WTC11 (cell line): ENCODE measurements around the gene TUBA3E. TPM values are rescaled to one million over a fixed set of nuclear protein-coding genes. Genes with fewer than 3 reads are reported as not detected.
A peak's percentile ranks its signal among the peaks of the same experiment; 100 is the strongest.
"Not testable (repeated sequence)": the region's sequence is repeated elsewhere in the genome, so short reads cannot be mapped to it uniquely, and the experiment has no call there.

Source experiments
- ATAC-seq: fragments of 200-7000 bp; cut with Tn5 transposase; 2 replicates; pipeline ENCODE4 v1.10.0; 2021; ENCODE audit warnings: mild to moderate bottlenecking, moderate library complexity
- CTCF ChIA-PET: fragments of 300-600 bp; sonication (Branson Sonifier 250); formaldehyde crosslinking; loops from one replicate; lab custom pipeline; 2021; ENCODE audit warnings: antibody characterized with exemption; lab: Charles Lee
- POLR2A ChIA-PET: fragments of 350-600 bp; sonication (Branson Sonifier 250); formaldehyde crosslinking; loops from one replicate; lab custom pipeline; 2021; ENCODE audit warnings: antibody characterized with exemption; lab: Charles Lee
- DNase-seq: peaks from one replicate; pipeline ENCODE4 v3.0.0; 2021; ENCODE audit warnings: low spot score
- H3K27ac Mint-ChIP-seq: 2 replicates; pipeline ENCODE4 v1.8.0; 2021; ENCODE audit warnings: mixed read lengths
- H3K27me3 Mint-ChIP-seq: 2 replicates; pipeline ENCODE4 v1.8.0; 2021; ENCODE audit warnings: low read depth, mild to moderate bottlenecking, moderate library complexity, mixed read lengths
- H3K36me3 Mint-ChIP-seq: 2 replicates; pipeline ENCODE4 v1.8.0; 2021; ENCODE audit warnings: mixed read lengths
- H3K4me1 Mint-ChIP-seq: 2 replicates; pipeline ENCODE4 v1.8.0; 2022; ENCODE audit warnings: mixed read lengths
- H3K4me3 Mint-ChIP-seq: 2 replicates; pipeline ENCODE4 v1.8.0; 2021; ENCODE audit warnings: mild to moderate bottlenecking, moderate library complexity, mixed read lengths
- H3K9me3 Mint-ChIP-seq: 2 replicates; pipeline ENCODE4 v1.8.0; 2021; ENCODE audit warnings: mixed read lengths
- CREB1 ChIP-seq: sonication (generic); formaldehyde crosslinking; IDR thresholded peaks from 2 replicates; pipeline ENCODE4 v1.8.0; 2023; ENCODE audit warnings: mild to moderate bottlenecking, missing genetic modification reagents
- HMGA2 ChIP-seq: fragments of 250-450 bp; sonication (Bioruptor Pico); IDR thresholded peaks from 2 replicates; pipeline ENCODE4 v1.4.0; 2021; ENCODE audit warnings: mild to moderate bottlenecking, moderate library complexity
- IRF2 ChIP-seq: sonication (generic); formaldehyde crosslinking; IDR thresholded peaks from 2 replicates; pipeline ENCODE4 v1.8.0; 2022; ENCODE audit warnings: low read depth, missing genetic modification reagents, borderline replicate concordance
- MXD4 ChIP-seq: fragments of 250-450 bp; sonication (Bioruptor Pico); IDR thresholded peaks from 2 replicates; pipeline ENCODE4 v1.8.0; 2021; ENCODE audit warnings: mild to moderate bottlenecking, moderate library complexity, borderline replicate concordance
- NR2C2 ChIP-seq: sonication (generic); formaldehyde crosslinking; IDR thresholded peaks from 2 replicates; pipeline ENCODE4 v1.8.0; 2022; ENCODE audit warnings: mild to moderate bottlenecking, missing genetic modification reagents
- NR3C1 ChIP-seq: sonication (generic); formaldehyde crosslinking; conservative IDR thresholded peaks from 2 replicates; pipeline ENCODE4 v1.8.1; 2023; ENCODE audit warnings: low read depth, mild to moderate bottlenecking, missing genetic modification reagents
- SMAD4 ChIP-seq: sonication (generic); formaldehyde crosslinking; IDR thresholded peaks from 2 replicates; pipeline ENCODE4 v1.8.0; 2022; ENCODE audit warnings: mild to moderate bottlenecking, missing genetic modification reagents
- TCF7 ChIP-seq: sonication (generic); formaldehyde crosslinking; IDR thresholded peaks from 2 replicates; pipeline ENCODE4 v1.8.0; 2022; ENCODE audit warnings: mild to moderate bottlenecking, low read depth, missing genetic modification reagents, moderate library complexity
- ZNF121 ChIP-seq: sonication (generic); formaldehyde crosslinking; IDR thresholded peaks from 2 replicates; pipeline ENCODE4 v1.8.0; 2023; ENCODE audit warnings: missing genetic modification reagents
- ZNF671 ChIP-seq: fragments of 250-450 bp; sonication (Bioruptor Pico); IDR thresholded peaks from 2 replicates; pipeline ENCODE4 v1.8.0; 2021; ENCODE audit warnings: mild to moderate bottlenecking
- total RNA-seq: library from RNA; stranded (reverse); gene quantifications from 3 replicates; pipeline ENCODE4 v1.2.3, GENCODE V29; 2021
- TF ChIP-seq, protein P1 (sequence below): fragments of 250-450 bp; sonication (Bioruptor Pico); IDR thresholded peaks from 2 replicates; pipeline ENCODE4 v1.9.0; 2021; ENCODE audit warnings: mild to moderate bottlenecking
- TF ChIP-seq, protein P2 (sequence below): fragments of 250-450 bp; sonication (Bioruptor Pico); IDR thresholded peaks from 2 replicates; pipeline ENCODE4 v1.9.0; 2021; ENCODE audit warnings: moderate library complexity, mild to moderate bottlenecking, inconsistent platforms, borderline replicate concordance
- TF ChIP-seq, protein P3 (sequence below): fragments of 250-450 bp; sonication (Bioruptor Pico); conservative IDR thresholded peaks from 2 replicates; pipeline ENCODE4 v1.9.0; 2021; ENCODE audit warnings: mild to moderate bottlenecking
- TF ChIP-seq, protein P4 (sequence below): fragments of 200-600 bp; IDR thresholded peaks from 2 replicates; pipeline ENCODE4 v1.8.0; 2022; ENCODE audit warnings: antibody characterized with exemption
- TF ChIP-seq, protein P5 (sequence below): sonication (generic); formaldehyde crosslinking; conservative IDR thresholded peaks from 2 replicates; pipeline ENCODE4 v1.8.1; 2023; ENCODE audit warnings: mild to moderate bottlenecking, low read depth, missing genetic modification reagents, moderate library complexity
- TF ChIP-seq, protein P6 (sequence below): fragments of 250-450 bp; sonication (Bioruptor Pico); IDR thresholded peaks from 2 replicates; pipeline ENCODE4 v2.1.2; 2022; ENCODE audit warnings: mild to moderate bottlenecking, moderate library complexity

The TUBA3E gene
- total RNA-seq, 1 experiment from 2014 or later = not detected

DNA sequence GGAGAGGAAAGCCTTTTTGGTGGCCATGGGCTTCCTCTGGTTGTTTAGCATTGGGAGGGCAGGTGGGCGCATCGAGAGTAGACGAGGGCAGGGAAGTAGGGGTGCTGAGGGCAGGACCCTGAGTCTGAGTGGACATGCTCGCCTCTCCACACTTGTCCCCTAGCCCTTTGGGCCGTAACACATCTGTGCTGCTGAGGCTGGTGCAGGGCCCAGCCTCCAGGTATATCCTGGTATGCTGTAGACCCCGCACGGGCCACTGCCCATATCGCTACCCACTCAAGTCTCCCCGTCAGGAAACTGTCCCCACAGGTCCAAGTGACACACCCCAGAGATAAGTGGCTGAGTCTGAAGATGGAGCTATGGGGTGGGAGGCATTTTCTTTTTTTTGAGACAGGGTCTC, 39.6 kb downstream of the TUBA3E start:
- CTCF ChIA-PET = no interaction called here
- no peak overlapping the region for H3K4me3 Mint-ChIP-seq
- H3K36me3 Mint-ChIP-seq = peaks cover 14% of the 10 kb centered on the region
- TF ChIP-seq TCF7 = no peak
- TF ChIP-seq IRF2 (CRISPR knock-in tag) = no peak
- TF ChIP-seq, all 79 proteins: peak for 0
- Mint-ChIP-seq H3K9me3 (no peaks in the 10 kb centered on the region), H3K27ac (no peak overlapping the region), H3K4me1 (peaks cover 3% of the 10 kb centered on the region), H3K27me3 (no peaks in the 10 kb centered on the region)
- POLR2A ChIA-PET = no interaction called here
- ATAC-seq = no peak
- DNase-seq = no peak

DNA sequence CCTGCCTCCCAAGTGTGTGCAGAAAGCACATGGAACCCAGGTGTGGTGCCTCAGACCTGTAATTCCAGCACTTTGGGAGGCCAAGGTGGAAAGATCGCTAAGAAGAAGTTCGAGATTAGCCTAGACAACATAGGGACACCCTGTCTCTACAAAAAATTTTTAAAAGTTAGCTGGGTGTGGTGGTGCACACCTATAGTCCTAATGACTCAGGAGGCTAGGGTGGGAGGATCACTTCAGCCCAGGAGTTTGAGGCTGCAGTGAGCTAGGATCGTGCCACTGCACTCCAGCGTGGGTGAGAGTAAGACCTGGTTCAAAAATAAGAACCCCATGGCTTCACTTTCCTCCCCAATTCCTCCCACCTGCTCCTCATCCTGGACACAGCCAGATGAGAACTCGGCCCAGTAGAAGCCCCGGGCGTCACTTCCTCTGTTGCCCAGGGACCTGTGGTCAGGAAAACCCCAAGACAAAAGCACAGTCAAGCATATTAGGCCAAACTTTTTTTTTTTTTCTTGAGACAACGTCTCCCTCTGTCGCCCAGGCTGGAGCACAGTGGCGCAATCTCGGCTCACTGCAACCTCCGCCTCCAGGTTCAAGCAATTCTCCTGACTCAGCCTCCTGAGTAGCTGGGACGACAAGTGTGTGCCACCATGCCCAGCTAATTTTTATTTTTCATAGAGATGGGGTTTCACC, 40.3 kb downstream of the TUBA3E start:
- CTCF ChIA-PET, H3K9me3 Mint-ChIP-seq: not testable (repeated sequence)

DNA sequence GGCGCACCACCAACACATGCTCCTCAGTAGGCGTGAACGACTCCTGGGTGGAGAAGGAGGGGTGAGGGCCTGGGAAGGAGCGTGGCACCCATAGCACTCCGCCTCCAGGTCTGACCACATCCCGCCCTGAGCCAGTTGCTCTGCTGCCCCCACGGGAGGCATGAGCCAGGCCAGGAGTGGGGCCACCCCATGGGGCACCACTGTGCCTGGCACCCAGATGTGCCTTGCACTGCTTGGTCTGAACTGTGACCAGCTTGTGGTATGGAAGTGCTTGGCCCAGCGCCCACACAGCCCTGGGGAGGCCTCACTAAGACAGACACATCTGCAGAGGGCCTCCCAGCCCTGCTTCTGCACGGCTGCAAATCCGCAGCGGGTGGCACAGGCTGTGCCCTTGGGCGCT, 40.9 kb downstream of the TUBA3E start:
- H3K27ac Mint-ChIP-seq, CTCF ChIA-PET, ATAC-seq, POLR2A ChIA-PET, H3K9me3 Mint-ChIP-seq, DNase-seq, H3K4me1 Mint-ChIP-seq, H3K27me3 Mint-ChIP-seq, H3K4me3 Mint-ChIP-seq: not testable (repeated sequence)
- peaks cover 19% of the 10 kb centered on the region for H3K36me3 Mint-ChIP-seq

More for the DNA sequence above, 40.3 kb downstream of the TUBA3E start:
- H3K27ac Mint-ChIP-seq, ATAC-seq, DNase-seq, H3K4me3 Mint-ChIP-seq, POLR2A ChIA-PET, H3K27me3 Mint-ChIP-seq, H3K4me1 Mint-ChIP-seq: not testable (repeated sequence)
- peaks cover 18% of the 10 kb centered on the region for H3K36me3 Mint-ChIP-seq

DNA sequence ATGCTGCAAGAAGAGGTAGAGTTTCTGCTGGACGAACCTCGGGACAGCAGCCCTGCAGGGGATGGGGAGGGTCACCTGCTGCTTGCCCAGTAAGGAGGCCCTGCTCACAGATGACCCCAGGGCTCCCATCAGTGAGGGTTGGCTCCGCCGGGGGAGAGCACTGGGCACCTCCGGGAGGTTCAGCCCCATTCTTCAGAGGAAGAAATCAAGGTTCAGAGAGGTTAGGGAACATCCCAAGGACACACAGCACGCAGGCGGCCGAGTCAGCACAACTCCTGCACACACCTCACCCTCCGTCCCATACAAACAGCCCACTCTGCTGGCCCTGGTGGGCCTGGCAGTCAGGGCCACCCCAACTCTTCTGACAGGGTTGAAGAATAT, 41.6 kb downstream of the TUBA3E start:
- DNase-seq (no peak), ATAC-seq (no peak)
- Mint-ChIP-seq H3K4me3 (no peak overlapping the region), H3K27ac (peak overlapping the region; percentile 60; the same call in 1 of the 2 replicates), H3K9me3 (no peaks in the 10 kb centered on the region), H3K4me1 (peaks cover 3% of the 10 kb centered on the region), H3K36me3 (peaks cover 19% of the 10 kb centered on the region), H3K27me3 (no peaks in the 10 kb centered on the region)
- ChIA-PET POLR2A (interaction anchor here (1.0 kb wide), 1 partner anchor 159 kb away, joined by 3 read pairs; no protein-coding TSS in a partner anchor), CTCF (interaction anchor here (0.6 to 1.0 kb wide), 2 partner anchors 167 to 212 kb away, joined by 3 read pairs; no protein-coding TSS in a partner anchor)
- TF ChIP-seq NR3C1 (no peak), ZNF671 (CRISPR knock-in tag) (no peak), NR2C2 (CRISPR knock-in tag) (no peak), CREB1 (no peak), ZNF121 (CRISPR knock-in tag) (no peak), SMAD4 (CRISPR knock-in tag) (no peak), MXD4 (CRISPR knock-in tag) (no peak), HMGA2 (CRISPR knock-in tag) (no peak)
- TF ChIP-seq, protein P1, sequence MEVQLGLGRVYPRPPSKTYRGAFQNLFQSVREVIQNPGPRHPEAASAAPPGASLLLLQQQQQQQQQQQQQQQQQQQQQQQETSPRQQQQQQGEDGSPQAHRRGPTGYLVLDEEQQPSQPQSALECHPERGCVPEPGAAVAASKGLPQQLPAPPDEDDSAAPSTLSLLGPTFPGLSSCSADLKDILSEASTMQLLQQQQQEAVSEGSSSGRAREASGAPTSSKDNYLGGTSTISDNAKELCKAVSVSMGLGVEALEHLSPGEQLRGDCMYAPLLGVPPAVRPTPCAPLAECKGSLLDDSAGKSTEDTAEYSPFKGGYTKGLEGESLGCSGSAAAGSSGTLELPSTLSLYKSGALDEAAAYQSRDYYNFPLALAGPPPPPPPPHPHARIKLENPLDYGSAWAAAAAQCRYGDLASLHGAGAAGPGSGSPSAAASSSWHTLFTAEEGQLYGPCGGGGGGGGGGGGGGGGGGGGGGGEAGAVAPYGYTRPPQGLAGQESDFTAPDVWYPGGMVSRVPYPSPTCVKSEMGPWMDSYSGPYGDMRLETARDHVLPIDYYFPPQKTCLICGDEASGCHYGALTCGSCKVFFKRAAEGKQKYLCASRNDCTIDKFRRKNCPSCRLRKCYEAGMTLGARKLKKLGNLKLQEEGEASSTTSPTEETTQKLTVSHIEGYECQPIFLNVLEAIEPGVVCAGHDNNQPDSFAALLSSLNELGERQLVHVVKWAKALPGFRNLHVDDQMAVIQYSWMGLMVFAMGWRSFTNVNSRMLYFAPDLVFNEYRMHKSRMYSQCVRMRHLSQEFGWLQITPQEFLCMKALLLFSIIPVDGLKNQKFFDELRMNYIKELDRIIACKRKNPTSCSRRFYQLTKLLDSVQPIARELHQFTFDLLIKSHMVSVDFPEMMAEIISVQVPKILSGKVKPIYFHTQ (CRISPR knock-in tag) = no peak
- TF ChIP-seq, protein P2, sequence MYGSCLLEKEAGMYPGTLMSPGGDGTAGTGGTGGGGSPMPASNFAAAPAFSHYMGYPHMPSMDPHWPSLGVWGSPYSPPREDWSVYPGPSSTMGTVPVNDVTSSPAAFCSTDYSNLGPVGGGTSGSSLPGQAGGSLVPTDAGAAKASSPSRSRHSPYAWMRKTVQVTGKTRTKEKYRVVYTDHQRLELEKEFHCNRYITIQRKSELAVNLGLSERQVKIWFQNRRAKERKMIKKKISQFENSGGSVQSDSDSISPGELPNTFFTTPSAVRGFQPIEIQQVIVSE (CRISPR knock-in tag) = no peak
- TF ChIP-seq, protein P3, sequence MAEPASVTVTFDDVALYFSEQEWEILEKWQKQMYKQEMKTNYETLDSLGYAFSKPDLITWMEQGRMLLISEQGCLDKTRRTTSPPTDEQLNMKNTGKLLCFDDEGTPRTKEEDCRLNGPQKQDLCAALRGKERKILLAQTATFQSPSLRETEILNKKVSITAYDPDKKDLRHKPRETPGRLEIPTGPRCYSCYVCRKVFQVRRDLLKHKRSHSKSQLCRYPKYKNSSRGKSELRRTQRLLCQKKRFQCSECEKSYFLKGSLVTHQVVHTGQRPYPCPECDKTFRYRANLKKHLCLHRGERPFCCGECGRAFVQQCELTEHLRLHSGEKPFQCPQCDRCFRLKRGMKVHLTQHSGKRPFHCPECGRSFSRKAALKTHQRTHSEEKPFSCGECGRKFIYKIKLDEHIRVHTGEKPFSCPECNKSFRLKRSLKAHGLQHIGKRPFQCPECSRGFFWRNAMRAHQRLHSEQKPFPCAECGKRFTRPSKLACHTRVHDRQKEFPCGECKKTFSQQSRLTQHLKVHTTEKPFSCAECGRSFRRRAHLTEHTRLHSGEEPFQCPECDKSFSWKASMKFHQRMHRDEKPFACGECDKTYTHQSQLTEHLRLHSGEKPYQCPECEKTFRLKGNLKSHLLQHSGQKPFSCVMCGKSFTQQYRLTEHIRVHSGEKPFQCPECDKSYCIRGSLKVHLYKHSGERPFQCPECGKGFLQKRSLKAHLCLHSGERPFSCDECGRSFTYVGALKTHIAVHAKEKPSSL (CRISPR knock-in tag) = no peak
- TF ChIP-seq, protein P4, sequence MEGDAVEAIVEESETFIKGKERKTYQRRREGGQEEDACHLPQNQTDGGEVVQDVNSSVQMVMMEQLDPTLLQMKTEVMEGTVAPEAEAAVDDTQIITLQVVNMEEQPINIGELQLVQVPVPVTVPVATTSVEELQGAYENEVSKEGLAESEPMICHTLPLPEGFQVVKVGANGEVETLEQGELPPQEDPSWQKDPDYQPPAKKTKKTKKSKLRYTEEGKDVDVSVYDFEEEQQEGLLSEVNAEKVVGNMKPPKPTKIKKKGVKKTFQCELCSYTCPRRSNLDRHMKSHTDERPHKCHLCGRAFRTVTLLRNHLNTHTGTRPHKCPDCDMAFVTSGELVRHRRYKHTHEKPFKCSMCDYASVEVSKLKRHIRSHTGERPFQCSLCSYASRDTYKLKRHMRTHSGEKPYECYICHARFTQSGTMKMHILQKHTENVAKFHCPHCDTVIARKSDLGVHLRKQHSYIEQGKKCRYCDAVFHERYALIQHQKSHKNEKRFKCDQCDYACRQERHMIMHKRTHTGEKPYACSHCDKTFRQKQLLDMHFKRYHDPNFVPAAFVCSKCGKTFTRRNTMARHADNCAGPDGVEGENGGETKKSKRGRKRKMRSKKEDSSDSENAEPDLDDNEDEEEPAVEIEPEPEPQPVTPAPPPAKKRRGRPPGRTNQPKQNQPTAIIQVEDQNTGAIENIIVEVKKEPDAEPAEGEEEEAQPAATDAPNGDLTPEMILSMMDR = no peak
- TF ChIP-seq, protein P5, sequence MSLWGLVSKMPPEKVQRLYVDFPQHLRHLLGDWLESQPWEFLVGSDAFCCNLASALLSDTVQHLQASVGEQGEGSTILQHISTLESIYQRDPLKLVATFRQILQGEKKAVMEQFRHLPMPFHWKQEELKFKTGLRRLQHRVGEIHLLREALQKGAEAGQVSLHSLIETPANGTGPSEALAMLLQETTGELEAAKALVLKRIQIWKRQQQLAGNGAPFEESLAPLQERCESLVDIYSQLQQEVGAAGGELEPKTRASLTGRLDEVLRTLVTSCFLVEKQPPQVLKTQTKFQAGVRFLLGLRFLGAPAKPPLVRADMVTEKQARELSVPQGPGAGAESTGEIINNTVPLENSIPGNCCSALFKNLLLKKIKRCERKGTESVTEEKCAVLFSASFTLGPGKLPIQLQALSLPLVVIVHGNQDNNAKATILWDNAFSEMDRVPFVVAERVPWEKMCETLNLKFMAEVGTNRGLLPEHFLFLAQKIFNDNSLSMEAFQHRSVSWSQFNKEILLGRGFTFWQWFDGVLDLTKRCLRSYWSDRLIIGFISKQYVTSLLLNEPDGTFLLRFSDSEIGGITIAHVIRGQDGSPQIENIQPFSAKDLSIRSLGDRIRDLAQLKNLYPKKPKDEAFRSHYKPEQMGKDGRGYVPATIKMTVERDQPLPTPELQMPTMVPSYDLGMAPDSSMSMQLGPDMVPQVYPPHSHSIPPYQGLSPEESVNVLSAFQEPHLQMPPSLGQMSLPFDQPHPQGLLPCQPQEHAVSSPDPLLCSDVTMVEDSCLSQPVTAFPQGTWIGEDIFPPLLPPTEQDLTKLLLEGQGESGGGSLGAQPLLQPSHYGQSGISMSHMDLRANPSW = no peak
- TF ChIP-seq, protein P6, sequence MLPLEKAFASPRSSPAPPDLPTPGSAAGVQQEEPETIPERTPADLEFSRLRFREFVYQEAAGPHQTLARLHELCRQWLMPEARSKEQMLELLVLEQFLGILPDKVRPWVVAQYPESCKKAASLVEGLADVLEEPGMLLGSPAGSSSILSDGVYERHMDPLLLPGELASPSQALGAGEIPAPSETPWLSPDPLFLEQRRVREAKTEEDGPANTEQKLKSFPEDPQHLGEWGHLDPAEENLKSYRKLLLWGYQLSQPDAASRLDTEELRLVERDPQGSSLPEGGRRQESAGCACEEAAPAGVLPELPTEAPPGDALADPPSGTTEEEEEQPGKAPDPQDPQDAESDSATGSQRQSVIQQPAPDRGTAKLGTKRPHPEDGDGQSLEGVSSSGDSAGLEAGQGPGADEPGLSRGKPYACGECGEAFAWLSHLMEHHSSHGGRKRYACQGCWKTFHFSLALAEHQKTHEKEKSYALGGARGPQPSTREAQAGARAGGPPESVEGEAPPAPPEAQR (CRISPR knock-in tag) = no peak
